ENCODE data around the gene ASPSCR1. TPM values are rescaled to one million over a fixed set of nuclear protein-coding genes. Genes with fewer than 3 reads are reported as not detected.

The ASPSCR1 gene
- total RNA-seq, 1 donor from 2014 or later: 20.1 TPM

DNA sequence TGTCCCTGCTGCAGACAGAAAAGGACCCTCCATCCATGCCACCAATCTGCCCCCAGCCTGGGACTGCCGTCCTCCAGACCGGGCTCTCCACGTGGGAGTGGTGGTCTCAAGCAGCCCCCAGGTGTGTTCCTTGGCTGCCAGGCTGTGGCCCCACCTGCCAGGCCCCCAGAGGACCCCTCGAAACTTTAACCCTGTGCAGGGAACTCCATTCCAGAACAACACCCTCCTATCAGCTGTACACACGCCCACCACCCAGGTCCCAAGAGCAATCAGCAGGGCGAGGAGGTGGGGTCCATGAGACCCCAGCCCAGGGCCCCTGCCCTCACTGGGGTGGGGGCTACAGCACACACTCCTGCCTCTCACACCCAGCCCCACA is 41.7 kb upstream of the ASPSCR1 start:
- no peak for DNase-seq (ENCODE audit: low read depth)
- H3K4me3 ChIP-seq (ENCODE audit: low read depth, low read length): no peak overlapping the region
- TF ChIP-seq, protein P1, sequence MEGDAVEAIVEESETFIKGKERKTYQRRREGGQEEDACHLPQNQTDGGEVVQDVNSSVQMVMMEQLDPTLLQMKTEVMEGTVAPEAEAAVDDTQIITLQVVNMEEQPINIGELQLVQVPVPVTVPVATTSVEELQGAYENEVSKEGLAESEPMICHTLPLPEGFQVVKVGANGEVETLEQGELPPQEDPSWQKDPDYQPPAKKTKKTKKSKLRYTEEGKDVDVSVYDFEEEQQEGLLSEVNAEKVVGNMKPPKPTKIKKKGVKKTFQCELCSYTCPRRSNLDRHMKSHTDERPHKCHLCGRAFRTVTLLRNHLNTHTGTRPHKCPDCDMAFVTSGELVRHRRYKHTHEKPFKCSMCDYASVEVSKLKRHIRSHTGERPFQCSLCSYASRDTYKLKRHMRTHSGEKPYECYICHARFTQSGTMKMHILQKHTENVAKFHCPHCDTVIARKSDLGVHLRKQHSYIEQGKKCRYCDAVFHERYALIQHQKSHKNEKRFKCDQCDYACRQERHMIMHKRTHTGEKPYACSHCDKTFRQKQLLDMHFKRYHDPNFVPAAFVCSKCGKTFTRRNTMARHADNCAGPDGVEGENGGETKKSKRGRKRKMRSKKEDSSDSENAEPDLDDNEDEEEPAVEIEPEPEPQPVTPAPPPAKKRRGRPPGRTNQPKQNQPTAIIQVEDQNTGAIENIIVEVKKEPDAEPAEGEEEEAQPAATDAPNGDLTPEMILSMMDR (conservative IDR thresholded peaks at IDR 0.05; ENCODE audit: low read depth, low read length): no peak

DNA sequence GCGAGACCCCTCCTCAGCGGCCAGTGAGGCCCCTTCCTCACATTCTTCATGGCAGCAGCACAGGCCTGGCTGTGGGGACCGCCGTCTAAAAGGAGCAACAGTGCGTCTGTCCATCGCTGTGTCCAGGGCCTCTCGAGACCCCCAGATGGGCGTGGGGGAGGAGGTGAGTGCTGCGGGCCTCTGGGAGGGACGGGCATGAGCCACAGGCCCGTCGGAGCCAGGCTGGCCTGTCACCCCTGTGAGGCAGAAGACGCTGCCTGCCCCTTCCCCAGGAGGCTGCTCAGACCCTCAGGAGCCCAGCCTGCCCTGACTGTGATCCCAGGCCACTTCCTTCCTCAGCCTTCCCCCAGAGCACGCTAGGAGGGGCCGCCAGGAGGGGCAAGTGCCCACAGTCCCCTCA is 38.2 kb upstream of the ASPSCR1 start:
- TF ChIP-seq, protein P1 (conservative IDR thresholded peaks at IDR 0.05; ENCODE audit: low read depth, low read length): no peak
- H3K4me3 ChIP-seq (ENCODE audit: low read depth, low read length): no peak overlapping the region
- no peak for DNase-seq (ENCODE audit: low read depth)

DNA sequence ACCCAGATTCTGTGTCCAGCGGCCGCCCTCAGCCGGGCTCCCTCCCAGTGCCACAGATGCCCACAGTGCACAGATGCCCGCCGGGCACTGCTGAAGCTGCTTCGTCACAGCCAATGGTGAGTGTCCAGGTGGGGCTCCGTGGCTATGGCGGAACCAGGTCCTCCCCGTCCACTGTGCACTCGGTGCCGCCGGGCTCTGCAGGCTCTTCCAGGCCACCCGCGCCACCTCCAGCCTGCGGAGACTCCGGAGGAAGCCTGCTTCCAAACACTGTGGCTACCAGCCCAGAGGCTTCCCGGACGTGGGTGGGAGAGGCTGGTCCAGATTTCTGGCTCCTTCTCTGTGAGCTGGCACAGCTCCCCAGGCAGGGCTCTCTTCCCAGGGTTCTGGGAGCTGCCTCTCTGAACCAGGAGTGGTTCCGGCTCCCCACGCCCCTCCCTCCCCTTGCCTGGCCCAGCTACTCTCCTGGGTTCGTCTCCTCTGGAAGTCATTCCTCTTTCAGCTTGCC is 37.5 kb upstream of the ASPSCR1 start:
- no peak overlapping the region for H3K4me3 ChIP-seq (ENCODE audit: low read depth, low read length)
- TF ChIP-seq, protein P1 (conservative IDR thresholded peaks at IDR 0.05; ENCODE audit: low read depth, low read length): no peak
- no peak for DNase-seq (ENCODE audit: low read depth)

DNA sequence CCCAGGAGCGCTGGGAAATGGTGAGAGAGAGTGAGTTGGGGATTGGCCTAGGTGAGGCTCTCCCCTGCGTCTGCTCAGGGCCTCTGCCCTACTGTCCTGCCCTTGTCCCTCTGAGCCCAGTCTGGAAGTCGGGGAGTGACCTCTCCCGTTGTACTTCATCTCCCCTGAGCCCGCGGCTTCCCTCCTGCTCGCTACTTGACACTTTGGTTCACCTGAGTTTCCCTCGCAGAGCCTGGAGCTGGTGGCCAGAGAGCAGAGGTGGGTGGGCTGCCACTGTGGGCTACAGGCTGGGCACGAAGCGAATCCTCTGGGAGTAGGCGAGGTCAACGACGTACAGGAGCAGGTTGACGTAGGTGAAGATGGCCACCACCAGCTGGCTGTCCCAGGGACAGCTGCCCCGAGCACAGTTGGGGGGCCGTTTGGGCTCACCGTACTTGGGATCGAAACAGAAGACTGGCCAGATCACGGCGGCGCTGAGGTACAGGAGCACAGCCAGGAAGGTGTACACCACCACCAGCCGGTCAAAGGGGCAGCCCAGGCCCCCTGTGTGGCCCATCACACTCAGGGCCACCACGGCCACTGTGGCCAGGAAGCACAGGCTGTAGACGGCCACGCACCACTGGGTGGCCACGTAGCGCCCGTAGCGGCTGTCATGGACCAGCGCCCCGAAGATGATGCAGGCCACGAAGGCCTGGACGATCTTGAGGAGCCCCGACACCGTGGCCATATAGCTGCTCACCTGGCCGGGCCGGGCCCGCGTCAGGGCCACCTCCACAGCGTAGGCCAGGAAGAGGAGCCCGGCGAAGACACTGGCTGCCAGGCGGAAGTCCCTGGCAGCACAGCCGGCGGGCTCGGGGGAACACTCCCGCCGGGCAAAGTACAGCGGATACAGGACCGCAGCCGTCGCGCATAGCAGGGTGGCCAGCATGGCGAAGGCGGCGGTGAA is 36.6 kb upstream of the ASPSCR1 start:
- no peak for DNase-seq (ENCODE audit: low read depth)
- TF ChIP-seq, protein P1 (conservative IDR thresholded peaks at IDR 0.05; ENCODE audit: low read depth, low read length): no peak
- no peak overlapping the region for H3K4me3 ChIP-seq (ENCODE audit: low read depth, low read length)

DNA sequence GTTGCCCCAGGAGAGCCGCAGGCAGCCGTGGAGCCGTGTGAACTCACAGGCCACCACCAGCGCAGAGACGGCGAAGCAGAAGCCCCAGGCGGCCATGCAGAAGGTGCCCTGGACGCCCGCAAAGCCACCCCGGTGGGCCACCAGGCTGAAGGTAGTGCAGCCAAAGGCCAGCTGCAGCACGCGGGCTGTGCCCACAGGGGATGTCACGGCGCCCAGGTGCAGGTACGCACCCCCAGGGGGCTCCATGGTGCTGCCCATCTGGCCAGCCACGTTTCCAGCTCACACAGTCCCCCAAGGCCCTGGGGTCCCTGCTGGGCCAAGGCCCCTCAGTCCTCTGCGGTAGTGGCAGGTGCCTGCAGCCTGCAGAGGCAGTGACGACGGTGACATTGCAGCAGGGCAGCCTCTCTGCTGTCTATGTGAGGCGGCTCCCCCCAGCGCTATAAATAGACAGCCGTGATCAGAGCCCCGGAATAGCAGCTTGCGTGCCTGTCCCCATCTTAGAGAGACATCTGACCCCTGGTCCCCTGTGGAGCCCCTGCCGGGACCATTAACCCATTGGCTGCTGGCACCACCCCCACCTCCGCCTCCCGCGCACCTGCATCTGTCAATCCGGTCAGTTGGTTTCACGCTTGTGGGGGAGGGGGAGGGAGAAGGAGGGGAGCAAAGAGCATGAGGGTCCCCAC is 35.8 kb upstream of the ASPSCR1 start:
- DNase-seq (ENCODE audit: low read depth): no peak
- TF ChIP-seq, protein P1 (conservative IDR thresholded peaks at IDR 0.05; ENCODE audit: low read depth, low read length): no peak
- H3K4me3 ChIP-seq (ENCODE audit: low read depth, low read length): no peak overlapping the region

DNA sequence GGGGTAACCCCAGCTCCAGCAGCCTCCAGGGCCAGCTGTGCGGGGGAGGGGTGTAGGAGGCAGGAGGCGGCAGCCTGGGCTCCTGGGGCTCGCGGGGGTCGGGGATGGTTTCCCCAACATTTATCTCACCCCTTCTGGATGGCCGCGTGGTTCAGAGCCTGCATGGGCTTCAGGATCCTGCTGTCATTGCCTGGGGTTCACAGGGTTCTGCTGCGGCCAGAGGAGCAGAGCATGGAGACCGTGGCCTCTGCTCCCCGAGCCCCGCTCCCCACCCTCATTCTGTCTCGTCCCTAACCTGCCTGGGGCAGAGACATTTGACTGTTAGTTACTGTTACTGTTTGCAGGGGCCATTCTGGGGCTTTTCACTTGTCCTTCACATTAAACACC is 35.3 kb upstream of the ASPSCR1 start:
- H3K4me3 ChIP-seq (ENCODE audit: low read depth, low read length): no peak overlapping the region
- DNase-seq (ENCODE audit: low read depth): no peak
- TF ChIP-seq, protein P1 (conservative IDR thresholded peaks at IDR 0.05; ENCODE audit: low read depth, low read length): no peak
